ENCODE data around the gene GLUL.

GRCh38 chr1:182368903-182369302, 22.7 kb downstream of the GLUL start:
- TF ChIP-seq HDGF (IDR thresholded peaks at IDR 0.05; ENCODE audit: borderline replicate concordance) (no peak), BHLHE40 (IDR thresholded peaks at IDR 0.05; ENCODE audit: borderline replicate concordance) (no peak), L3MBTL2 (conservative IDR thresholded peaks at IDR 0.05) (no peak), SUZ12 (IDR thresholded peaks at IDR 0.05) (no peak), FOXA1 (IDR thresholded peaks at IDR 0.05) (no peak), TARDBP (IDR thresholded peaks at IDR 0.05) (no peak), SP1 (IDR thresholded peaks at IDR 0.05) (no peak), LEF1 (IDR thresholded peaks at IDR 0.05; ENCODE audit: borderline replicate concordance) (no peak)
